MM.1S (cell line): Measurements from ENCODE around the gene SFT2D3.

Source experiments
- CTCF ChIP-seq: fragments of 300-600 bp; sonication (generic); IDR thresholded peaks from 2 replicates; pipeline ENCODE4 v1.5.1; 2016; ENCODE audit warnings: antibody characterized with exemption, low read length, mixed read lengths
- EZH2 ChIP-seq: fragments of 300-600 bp; sonication (generic); optimal IDR thresholded peaks from 2 replicates; pipeline ENCODE3; 2017; ENCODE audit warnings: low read depth, mild to moderate bottlenecking, antibody characterized with exemption, low read length, mixed read lengths

GRCh38 chr2:127735537-127736399 lies 34.5 kb downstream of the SFT2D3 start:
- TF ChIP-seq CTCF, result no peak
- TF ChIP-seq EZH2, result no peak
